ENCODE measurements around the gene CCDC34.

GRCh38 chr11:27401833-27402316 lies 38.9 kb upstream of the CCDC34 start:
- no peak for TF ChIP-seq CREB1 (CRISPR knock-in tag; IDR thresholded peaks at IDR 0.05; ENCODE audit: low read depth)
- TF ChIP-seq CTCF (conservative IDR thresholded peaks at IDR 0.05; ENCODE audit: low read depth in 2 of 2) = no peak

Data from GM23338 (cell line).